KMS-11 (cell line): ENCODE data around the gene VIL1.

Experiments
- H2AFZ ChIP-seq: fragments of 200-600 bp; sonication (generic); 2 replicates; pipeline ENCODE4 v1.6.1; 2016; ENCODE audit warnings: antibody characterized with exemption, mixed run types, low read depth
- H3K27ac ChIP-seq: fragments of 200-600 bp; sonication (generic); 2 replicates; pipeline ENCODE4 v1.6.1; 2016; ENCODE audit warnings: mild to moderate bottlenecking, mixed run types
- H3K27me3 ChIP-seq: fragments of 200-600 bp; sonication (generic); 2 replicates; pipeline ENCODE4 v1.6.1; 2017; ENCODE audit warnings: mild to moderate bottlenecking, low read depth, mixed run types, moderate library complexity; ENCODE audit not compliant: insufficient read depth
- H3K36me3 ChIP-seq: fragments of 200-600 bp; sonication (generic); 2 replicates; pipeline ENCODE4 v1.6.1; 2017; ENCODE audit warnings: mild to moderate bottlenecking, mixed run types; ENCODE audit not compliant: insufficient read depth
- H3K4me1 ChIP-seq: fragments of 200-600 bp; sonication (generic); 2 replicates; pipeline ENCODE4 v1.6.1; 2016; ENCODE audit warnings: mild to moderate bottlenecking, low read depth, mixed run types; ENCODE audit not compliant: poor library complexity, severe bottlenecking
- H3K4me2 ChIP-seq: fragments of 200-600 bp; sonication (generic); 2 replicates; pipeline ENCODE4 v1.7.0; 2016; ENCODE audit warnings: mild to moderate bottlenecking, mixed run types
- H3K4me3 ChIP-seq: fragments of 200-600 bp; sonication (generic); IDR thresholded peaks from 2 replicates; pipeline ENCODE4 v1.6.1; 2017; ENCODE audit warnings: low read depth, low read length, mixed read lengths; ENCODE audit not compliant: insufficient read depth
- H3K79me2 ChIP-seq: fragments of 200-600 bp; sonication (generic); 2 replicates; pipeline ENCODE4 v1.6.1; 2016; ENCODE audit warnings: low read depth, mixed run types; ENCODE audit not compliant: insufficient read depth
- H3K9ac ChIP-seq: fragments of 200-600 bp; sonication (generic); 2 replicates; pipeline ENCODE4 v1.6.1; 2016; ENCODE audit warnings: mild to moderate bottlenecking, mixed run types
- H4K20me1 ChIP-seq: fragments of 200-600 bp; sonication (generic); 2 replicates; pipeline ENCODE4 v1.6.1; 2016; ENCODE audit warnings: mild to moderate bottlenecking, mixed run types; ENCODE audit not compliant: insufficient read depth
- CTCF ChIP-seq: fragments of 200-600 bp; sonication (generic); conservative IDR thresholded peaks from 2 replicates; pipeline ENCODE4 v1.6.1; 2017; ENCODE audit warnings: low read depth, mild to moderate bottlenecking, antibody characterized with exemption, low read length, moderate library complexity, mixed read lengths

Gene VIL1

GRCh38 chr2:218471982-218472381 is 53.1 kb downstream of the VIL1 start:
- H3K36me3 ChIP-seq, result no peaks in the 10 kb centered on the region
- H3K4me2 ChIP-seq, result no peak overlapping the region
- no peaks in the 10 kb centered on the region for H3K27me3 ChIP-seq
- H3K9ac ChIP-seq, result no peak overlapping the region
- H2AFZ ChIP-seq, result no peak overlapping the region
- no peaks in the 10 kb centered on the region for H4K20me1 ChIP-seq
- H3K4me3 ChIP-seq, result no peak overlapping the region
- no peaks in the 10 kb centered on the region for H3K79me2 ChIP-seq
- no peak overlapping the region for H3K27ac ChIP-seq
- no peak for TF ChIP-seq CTCF
- H3K4me1 ChIP-seq, result no peaks in the 10 kb centered on the region

- no peaks in the 10 kb centered on the region for H3K4me1 ChIP-seq
- H2AFZ ChIP-seq, result no peak overlapping the region
- H3K79me2 ChIP-seq, result no peaks in the 10 kb centered on the region
- no peak for TF ChIP-seq CTCF
- no peaks in the 10 kb centered on the region for H4K20me1 ChIP-seq
- H3K9ac ChIP-seq, result no peak overlapping the region
- H3K27me3 ChIP-seq, result no peaks in the 10 kb centered on the region
- H3K36me3 ChIP-seq, result no peaks in the 10 kb centered on the region
- no peak overlapping the region for H3K4me3 ChIP-seq
- H3K4me2 ChIP-seq, result no peak overlapping the region
- no peak overlapping the region for H3K27ac ChIP-seq
These were observed 54.1 kb downstream of the VIL1 start for GRCh38 chr2:218472988-218473387.

- TF ChIP-seq CTCF, result no peak
- no peak overlapping the region for H3K4me3 ChIP-seq
- H3K4me2 ChIP-seq, result no peak overlapping the region
- no peaks in the 10 kb centered on the region for H3K36me3 ChIP-seq
- no peaks in the 10 kb centered on the region for H3K27me3 ChIP-seq
- H3K27ac ChIP-seq, result no peak overlapping the region
- no peak overlapping the region for H3K9ac ChIP-seq
- no peaks in the 10 kb centered on the region for H3K4me1 ChIP-seq
- H4K20me1 ChIP-seq, result no peaks in the 10 kb centered on the region
- H2AFZ ChIP-seq, result no peak overlapping the region
- no peaks in the 10 kb centered on the region for H3K79me2 ChIP-seq
These were observed 55.6 kb downstream of the VIL1 start for GRCh38 chr2:218474527-218474926.

- Histone ChIP-seq H3K79me2 (no peaks in the 10 kb centered on the region), H3K36me3 (no peaks in the 10 kb centered on the region), H3K4me1 (no peaks in the 10 kb centered on the region), H3K4me3 (no peak overlapping the region), H3K4me2 (no peak overlapping the region), H3K27ac (no peak overlapping the region), H2AFZ (no peak overlapping the region), H4K20me1 (no peaks in the 10 kb centered on the region), H3K27me3 (no peaks in the 10 kb centered on the region), H3K9ac (no peak overlapping the region)
- TF ChIP-seq CTCF, result no peak
These were observed 57.8 kb downstream of the VIL1 start for GRCh38 chr2:218476676-218477075.

- Histone ChIP-seq H4K20me1 (no peaks in the 10 kb centered on the region), H3K9ac (no peak overlapping the region), H3K4me3 (no peak overlapping the region), H3K4me2 (no peak overlapping the region), H3K27ac (no peak overlapping the region), H3K27me3 (no peaks in the 10 kb centered on the region), H3K4me1 (peaks cover 4% of the 10 kb centered on the region), H3K79me2 (no peaks in the 10 kb centered on the region), H3K36me3 (no peaks in the 10 kb centered on the region), H2AFZ (no peak overlapping the region)
- TF ChIP-seq CTCF, result no peak
These were observed 58.3 kb downstream of the VIL1 start for GRCh38 chr2:218477247-218477646.
